H1 (cell line): ENCODE data around the gene EAPP. TPM values are rescaled to one million over a fixed set of nuclear protein-coding genes. Genes with fewer than 3 reads are reported as not detected.

Experiments
- BRCA1 ChIP-seq: IDR thresholded peaks from 2 replicates; pipeline ENCODE4 v1.6.1; 2012; ENCODE audit warnings: low read depth, low read length, improper control_type of control experiment
- CHD7 ChIP-seq: fragments of 300-600 bp; sonication (generic); IDR thresholded peaks from 2 replicates; pipeline ENCODE4 v1.7.1; 2012; ENCODE audit warnings: low read length, moderate library complexity, mild to moderate bottlenecking, inconsistent platforms; ENCODE audit not compliant: insufficient replicate concordance
- CTBP2 ChIP-seq: IDR thresholded peaks from 2 replicates; pipeline ENCODE4 v1.7.0; 2011; ENCODE audit warnings: borderline replicate concordance, mild to moderate bottlenecking, moderate library complexity, mixed read lengths, low read length; ENCODE audit not compliant: insufficient read depth, insufficient read length
- GABPA ChIP-seq: IDR thresholded peaks from 2 replicates; pipeline ENCODE4 v1.6.1; 2011; ENCODE audit warnings: mild to moderate bottlenecking, low read length, moderate library complexity, borderline replicate concordance; ENCODE audit not compliant: insufficient read depth
- RXRA ChIP-seq: IDR thresholded peaks from 2 replicates; pipeline ENCODE4 v1.6.1; 2011; ENCODE audit warnings: low read depth, mild to moderate bottlenecking, low read length, moderate library complexity; ENCODE audit not compliant: insufficient read depth
- SAP30 ChIP-seq: fragments of 300-600 bp; sonication (generic); IDR thresholded peaks from 2 replicates; pipeline ENCODE4 v1.7.1; 2012; ENCODE audit warnings: low read length, moderate library complexity, mild to moderate bottlenecking, inconsistent platforms; ENCODE audit not compliant: insufficient read depth, insufficient replicate concordance
- SIX5 ChIP-seq: IDR thresholded peaks from 2 replicates; pipeline ENCODE4 v1.6.1; 2011; ENCODE audit warnings: mild to moderate bottlenecking, low read depth, low read length
- TEAD4 ChIP-seq: IDR thresholded peaks from 2 replicates; pipeline ENCODE4 v1.6.1; 2012; ENCODE audit warnings: low read depth, low read length, inconsistent platforms, mixed read lengths
- polyA plus RNA-seq, 7 experiments: library from polyadenylated mRNA; depleted of rRNA in 3 of 7; stranded (reverse) in 5 of 7; unstranded in 2 of 7; fragments of >200 nt in 5 of 7; fragments of 200-250 nt in 2 of 7; gene quantifications; 1 replicate in 5 of 7; 2 replicates in 1 of 7; 4 replicates in 1 of 7; pipeline versions ENCODE4 v1.2.1 to v1.2.3, GENCODE V29; 2011 to 2013; ENCODE audit warnings: missing spikeins in 2 of 7, mixed read lengths in 2 of 7
- total RNA-seq: library from RNA; stranded (reverse); fragmentation: NEBNext Ultra II Directional; extraction: Animal tissue kit (Norgen Biotek cat#: 25700); gene quantifications from 2 replicates; pipeline ENCODE4 v1.2.1, GENCODE V29; 2021
- TF ChIP-seq, protein P1 (sequence below): IDR thresholded peaks from 2 replicates; pipeline ENCODE4 v1.6.1; 2012; ENCODE audit warnings: inconsistent platforms

Gene EAPP
- total and polyA plus RNA-seq, 2 of the 8 experiments (the other 6 are each of a cell fraction or from before 2014, with no cell fraction given) = 18.3 to 28.7 TPM

GRCh38 chr14:34539407-34540180, at the start of gene EAPP (continued):
- TF ChIP-seq CHD7 (no peak), TEAD4 (no peak), CTBP2 (no peak), RXRA (no peak), GABPA (no peak), SAP30 (peak; percentile 72), SIX5 (no peak), BRCA1 (no peak)
- TF ChIP-seq, protein P1, sequence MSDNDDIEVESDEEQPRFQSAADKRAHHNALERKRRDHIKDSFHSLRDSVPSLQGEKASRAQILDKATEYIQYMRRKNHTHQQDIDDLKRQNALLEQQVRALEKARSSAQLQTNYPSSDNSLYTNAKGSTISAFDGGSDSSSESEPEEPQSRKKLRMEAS = no peak
